Measurements from ENCODE around the gene ACTL10.

Gene ACTL10

DNA sequence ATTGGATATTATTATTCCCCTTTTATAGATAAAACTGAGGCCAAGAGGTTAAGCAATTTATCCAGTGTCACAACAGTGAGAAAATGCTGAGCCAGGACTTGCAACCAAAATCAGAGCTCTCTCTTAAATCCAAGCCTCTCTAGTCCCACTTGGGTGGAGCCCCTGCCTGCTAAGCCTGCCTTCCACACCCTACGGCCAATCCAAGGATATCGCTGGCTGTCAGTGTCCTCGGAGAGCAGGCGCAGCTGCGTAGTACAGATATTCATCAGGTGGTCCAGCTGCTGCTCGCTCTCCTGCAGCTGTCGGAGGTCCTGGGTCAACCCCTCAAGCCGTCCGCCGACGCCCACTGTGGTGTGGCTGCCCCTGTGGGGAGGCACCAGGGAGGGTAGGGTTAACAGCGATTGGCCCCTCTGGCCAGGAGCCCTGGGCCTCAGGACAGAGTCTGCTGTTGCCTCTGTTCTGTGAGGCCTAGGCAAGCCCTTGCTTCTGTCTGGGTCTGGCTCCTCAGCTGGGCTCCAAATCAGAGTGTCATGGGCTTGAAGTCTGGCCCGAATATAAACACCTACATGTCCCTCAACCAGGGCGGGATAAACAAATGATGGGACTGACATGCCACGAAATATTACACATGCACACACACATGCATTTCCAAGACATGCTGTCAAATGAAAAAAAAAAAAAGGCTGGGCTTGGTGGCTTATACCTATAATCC lies 11.4 kb downstream of the ACTL10 start:
- DNase-seq (ENCODE audit: low spot score), result no peak

DNA sequence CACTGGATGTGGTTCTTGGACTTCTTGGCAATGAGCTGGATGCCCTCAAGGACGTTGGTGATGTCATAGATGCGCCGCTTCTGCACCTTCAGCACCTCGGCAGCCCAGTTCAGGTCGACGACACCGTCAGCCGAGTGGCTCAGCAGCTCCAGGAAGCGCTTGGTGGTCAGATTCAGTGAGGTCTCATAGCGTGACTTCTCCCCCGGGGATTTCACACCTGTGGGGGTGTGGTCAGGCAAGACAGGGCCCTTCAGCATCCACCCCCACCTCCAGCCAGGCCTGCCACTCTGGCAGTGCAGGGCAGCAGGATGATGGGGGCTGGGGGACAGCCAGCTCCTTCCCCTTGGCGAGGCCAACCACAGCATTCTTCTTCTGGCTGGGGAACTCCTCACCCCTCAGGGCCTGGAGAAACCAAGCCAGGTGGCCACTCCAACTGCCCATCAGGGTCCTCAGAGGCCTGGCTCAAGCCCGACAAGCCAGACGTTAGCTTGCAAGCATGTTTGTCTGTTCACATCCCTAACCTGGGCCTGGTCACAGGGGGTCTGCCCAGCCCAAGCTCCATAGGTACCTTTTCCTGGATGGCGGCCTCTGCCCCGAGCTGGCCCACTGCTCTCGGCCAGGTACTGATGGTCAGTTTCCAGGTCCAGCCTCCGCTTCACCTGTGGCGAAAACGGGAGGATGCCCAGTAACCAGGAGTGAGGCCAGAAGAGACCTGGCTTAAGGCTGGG lies 13.2 kb downstream of the ACTL10 start:
- DNase-seq (ENCODE audit: low spot score), result no peak

DNA sequence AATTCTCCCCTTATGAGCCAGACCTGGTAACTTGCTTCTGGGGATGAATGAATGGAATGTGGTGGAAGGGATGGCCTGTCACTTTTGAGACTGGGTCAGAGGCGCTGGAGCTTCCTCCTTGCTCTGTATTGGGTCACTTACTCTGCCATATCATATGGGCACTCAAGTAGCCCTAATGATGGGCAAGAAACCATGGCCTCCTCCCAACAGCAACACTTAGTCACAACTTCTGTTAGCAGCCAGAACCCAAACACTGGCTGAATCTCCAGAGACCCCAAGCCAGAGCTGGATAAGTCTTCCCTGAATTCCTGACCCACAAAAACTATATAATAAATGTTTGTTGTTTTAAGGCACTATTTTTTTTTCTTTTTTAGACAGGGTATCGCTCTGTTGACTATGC lies 13.9 kb downstream of the ACTL10 start:
- DNase-seq (ENCODE audit: low spot score), result no peak

DNA sequence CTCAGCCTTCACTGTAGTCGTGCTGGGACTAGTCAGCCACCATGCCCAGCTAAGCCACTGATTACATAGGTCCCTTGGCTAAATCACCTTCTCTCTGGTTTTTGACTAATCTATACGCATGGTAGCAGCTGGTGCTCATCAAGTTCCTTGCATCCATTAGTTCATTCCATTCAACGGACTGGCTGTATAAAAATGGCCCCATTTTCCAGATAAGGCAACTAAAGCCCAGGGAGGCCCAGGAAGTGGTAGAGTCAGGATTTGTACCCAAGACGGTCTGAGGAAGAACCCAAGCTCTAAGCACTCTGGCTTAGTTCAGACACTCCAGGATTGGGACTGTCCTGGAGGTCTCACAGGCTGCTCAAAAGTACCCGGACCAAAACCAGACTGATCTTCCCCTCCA lies 14.5 kb downstream of the ACTL10 start:
- DNase-seq (ENCODE audit: low spot score), result no peak

DNA sequence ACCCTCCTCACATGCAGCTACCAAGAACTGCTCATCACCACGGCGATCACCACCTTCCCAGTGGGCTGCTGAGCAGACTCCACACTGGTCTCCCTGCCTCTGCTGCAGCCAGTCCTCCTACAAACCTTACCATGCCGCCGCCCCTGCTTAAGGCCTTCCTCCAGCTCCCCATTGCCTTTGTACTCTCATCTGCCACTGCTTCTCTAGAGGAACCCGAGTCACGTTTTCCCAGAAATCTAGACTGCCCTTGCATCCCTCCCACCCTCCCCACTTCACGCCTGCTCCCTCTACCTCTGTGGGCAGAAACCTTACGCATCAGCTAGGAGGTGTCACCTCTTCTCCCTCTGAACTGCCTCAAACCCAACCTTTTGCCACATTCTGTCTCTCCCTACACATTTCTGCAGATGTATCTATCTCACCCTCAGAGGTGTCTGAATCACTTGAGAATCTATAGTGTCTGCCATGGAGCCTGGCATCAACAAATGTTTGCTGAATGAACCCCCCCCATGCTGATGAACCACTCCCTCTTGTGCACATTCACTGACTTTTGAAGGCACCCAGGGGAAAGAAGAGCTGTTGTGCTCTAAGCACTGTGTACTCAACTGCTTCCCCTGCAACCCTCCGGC lies 15.1 kb downstream of the ACTL10 start:
- no peak for DNase-seq (ENCODE audit: low spot score)

DNA sequence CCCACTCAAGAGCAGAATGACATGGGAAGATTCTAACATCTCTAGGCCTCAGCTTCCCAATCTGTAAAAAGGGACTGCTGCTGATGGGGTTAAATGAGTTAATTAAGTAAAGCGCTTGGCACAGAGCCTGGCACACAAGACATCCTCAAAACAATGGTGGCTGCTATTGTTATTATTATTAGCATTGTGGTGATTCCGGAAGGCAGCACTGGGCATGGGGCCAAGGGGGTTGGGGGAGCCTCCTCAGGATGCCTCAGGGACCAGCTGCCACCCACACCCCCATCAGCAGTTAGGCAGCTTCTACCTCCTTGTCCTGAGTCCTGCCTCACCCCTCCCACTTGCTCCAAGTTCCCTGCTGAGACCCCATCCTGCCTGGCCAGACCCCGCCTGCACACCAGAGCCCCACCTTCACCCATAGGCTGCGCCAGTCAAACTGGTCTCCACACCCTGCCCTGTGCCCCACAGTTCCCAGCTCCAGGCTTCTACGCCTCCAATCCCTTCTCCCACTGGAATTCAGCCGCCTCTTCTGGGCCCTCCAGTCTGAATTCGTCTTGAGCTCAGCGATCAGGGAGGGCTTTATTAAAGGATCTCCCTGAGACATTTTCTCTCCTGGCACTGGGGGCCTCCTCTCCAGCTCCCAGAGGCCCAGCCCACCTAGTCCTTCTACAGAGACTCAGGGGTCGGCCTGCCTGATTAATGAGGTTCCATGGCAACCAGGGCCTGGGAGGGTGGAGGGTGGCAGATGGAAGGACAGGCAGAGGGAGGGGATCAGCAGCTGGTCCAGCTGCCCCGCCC lies 18.0 kb downstream of the ACTL10 start:
- peak; percentile 49 for DNase-seq (ENCODE audit: low spot score)

DNA sequence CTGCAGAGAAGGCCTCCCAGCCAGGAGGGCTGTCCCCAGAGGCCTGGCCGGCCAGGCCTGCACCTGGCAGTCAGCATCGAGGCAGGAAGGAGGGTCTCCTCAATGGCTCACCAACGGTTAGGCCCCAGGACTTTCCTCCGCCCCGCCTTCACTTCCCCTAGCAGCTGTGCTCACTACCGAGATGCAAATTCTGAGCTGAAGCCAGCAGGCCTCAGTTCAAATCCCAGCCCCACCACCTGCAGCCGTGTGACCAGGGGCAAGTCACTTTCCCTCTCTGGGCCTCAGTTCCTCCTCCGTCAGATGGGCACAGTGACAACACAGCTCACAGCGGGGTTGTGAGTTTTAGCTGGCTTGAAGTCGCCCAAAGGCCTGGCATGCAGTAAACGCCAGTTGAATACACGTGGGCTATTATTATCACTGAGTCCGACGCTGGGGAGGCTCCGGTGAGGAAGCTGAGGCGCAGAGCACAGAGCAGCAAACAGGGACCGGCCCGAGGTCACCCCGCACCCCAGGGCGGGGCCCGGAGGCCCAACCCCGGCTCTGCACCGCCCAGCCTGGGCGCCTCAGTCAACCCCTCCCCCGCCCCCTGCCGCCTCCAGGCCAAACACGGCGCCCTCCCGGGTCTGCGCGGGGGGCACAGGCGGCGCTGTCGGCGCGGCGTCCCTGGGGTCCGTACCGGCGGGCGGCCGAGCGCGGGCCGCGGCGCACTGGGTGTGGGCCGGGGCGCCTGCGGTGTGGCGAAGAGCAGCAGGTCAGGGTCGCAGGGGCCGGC lies 18.8 kb downstream of the ACTL10 start:
- no peak for DNase-seq (ENCODE audit: low spot score)

DNA sequence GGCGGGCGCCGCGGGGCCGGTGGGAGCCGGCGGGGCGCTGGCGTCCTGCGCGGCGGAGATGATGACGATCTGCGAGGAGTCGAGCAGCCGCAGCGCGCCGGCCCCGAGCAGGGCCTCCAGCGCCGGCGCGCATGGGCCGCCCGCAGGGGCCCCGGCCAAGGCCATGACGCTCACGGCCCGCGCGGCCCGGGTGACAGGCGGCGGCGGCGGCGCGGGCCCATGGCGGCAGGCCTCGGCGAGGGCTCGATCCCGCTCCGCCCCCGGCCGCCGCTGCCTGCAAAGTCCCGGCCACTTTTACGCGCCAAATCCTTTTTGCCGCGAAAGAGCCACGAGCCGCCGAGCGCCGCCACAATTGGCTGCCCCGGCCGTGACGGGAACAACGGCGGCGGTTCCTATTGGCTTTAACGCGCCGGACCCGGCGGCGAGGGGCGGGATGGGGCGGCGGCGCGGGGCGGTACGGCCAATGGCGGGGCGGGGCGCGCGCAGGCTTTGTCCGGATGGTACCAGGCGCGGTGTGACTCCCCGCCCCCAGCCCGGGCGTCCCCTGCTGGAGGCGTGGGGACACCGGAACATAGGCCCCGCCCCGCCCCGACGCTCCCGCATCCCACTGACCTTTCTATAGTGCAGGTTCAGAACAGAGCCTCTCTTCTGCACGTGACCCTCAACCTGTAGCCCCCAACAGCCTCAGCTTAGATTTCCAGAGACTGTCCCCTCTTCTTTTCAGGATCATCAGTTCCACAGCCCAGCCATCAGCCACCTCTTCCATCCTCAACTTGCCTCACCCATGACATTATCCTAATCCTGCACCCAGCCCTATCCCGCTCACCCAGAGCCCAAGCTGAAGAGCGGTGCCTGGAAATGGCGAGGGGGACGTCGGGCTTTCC lies 19.6 kb downstream of the ACTL10 start, which contains the start of gene E2F1:
Gene E2F1 (minus strand): TSS at position 286 of the 884 bp plus-strand sequence. CDS start 121 bp downstream, at position 165.
- DNase-seq (ENCODE audit: low spot score), result peak; percentile 84

DNA sequence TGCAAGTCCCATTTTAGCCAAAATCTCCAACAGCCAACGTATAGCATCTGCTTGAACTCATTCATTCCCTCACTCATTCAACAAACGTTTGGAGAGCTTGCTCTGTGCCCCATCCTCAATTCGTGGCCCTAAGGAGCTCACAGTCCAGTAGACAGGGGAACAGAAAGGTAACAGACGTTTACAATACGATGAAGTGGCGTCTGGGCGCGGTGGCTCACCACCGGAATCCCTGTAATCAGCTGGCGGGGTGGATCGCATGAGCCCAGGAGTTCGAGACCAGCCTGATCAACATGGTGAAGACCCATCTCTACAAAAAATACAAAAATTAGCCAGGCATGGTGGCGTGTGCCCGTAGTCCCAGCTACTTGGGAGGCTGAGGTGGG lies 20.2 kb downstream of the ACTL10 start:
- DNase-seq (ENCODE audit: low spot score), result no peak

DNA sequence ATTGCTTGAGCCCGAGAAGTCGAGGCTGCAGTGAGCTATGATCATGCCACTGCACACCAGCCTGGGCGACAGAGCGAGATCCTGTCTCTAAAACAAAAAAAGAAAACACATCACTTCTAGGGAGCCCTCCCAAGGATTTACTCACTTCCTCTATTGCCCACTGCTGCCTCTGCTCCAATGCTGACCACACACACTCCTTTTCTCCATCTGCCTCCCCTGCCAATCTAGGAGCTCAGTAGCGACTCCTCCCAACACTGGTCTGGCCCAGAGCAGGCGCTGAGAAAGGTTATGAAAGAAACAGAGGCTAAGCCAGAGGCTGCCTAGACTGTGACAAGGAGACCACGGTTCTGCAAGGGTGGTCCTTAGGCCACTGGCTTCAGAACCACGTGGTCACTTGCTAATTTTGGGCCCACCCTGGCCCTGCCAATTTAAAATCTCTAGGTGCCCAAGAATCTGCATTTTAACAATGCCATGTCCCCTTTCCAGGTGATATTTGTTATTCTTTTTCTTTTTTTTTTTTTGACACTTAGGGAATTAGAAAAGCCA lies 20.7 kb downstream of the ACTL10 start:
- no peak for DNase-seq (ENCODE audit: low spot score)

DNA sequence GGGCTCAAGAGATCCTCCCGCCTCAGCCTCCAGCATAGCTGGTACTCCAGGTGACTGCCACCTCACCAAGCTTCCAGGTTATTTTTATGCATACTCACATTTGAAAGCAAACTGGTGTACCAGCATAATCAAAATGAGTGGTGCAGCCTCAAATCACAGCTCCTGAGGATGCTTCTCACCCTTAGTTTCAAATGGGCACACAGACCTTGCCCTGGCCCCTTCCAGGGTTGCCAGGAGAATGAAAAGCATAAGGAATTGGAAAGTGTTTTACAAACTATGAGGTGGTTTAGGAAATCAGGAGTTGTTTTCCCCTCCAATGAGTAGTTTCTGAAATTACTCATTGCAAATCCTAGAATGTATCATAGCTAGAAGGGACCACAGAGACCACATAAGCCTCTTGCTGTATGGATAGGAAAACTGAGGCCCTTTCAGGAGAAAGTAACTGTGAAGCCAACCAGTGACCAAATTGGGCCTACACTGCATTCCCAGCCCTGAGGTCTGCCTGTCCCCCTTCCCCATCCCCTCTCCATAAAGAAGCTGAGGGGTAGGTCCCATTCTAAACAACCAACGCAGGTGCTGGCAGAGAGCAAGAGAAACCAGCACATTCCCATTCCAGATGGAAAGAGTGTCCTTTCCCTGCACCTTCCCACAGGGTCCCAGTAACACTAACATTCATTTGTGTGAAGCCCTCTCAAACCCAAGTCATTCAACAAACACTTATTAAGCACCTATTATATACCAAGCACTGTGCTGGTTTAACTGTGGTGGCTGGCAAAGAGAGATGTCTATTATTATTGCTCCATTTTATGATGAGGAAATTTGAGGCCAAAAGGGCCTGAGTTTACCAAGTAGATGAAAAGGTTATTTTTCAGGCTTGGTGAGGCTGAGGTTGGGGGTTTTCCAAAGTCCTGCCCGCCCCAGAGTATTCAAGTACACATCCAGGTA lies 21.5 kb downstream of the ACTL10 start:
- no peak for DNase-seq (ENCODE audit: low spot score)

DNA sequence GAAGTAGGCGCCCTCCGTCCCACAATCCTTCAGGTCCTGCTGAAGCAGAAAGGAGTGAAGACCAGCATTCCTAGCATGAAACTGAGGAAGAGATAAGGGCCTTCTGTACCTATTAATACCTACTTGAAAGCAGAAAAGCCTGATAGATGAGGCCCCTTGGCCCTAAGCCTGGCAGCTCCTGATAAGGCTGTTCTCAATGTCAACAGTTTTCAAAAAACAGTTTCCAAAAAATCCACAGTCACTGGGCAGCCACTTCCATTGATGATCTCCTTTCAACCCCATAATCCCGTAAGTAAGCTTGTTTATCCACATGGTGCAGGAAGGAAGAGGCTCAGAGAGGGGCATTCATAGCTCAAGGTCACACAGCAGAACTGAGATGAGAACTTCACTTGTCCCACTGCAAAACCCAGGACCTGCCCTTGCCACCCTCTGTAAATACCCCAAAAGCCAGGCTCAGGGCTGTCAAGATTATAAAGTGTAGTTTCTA lies 22.2 kb downstream of the ACTL10 start:
- DNase-seq (ENCODE audit: low spot score), result no peak

DNA sequence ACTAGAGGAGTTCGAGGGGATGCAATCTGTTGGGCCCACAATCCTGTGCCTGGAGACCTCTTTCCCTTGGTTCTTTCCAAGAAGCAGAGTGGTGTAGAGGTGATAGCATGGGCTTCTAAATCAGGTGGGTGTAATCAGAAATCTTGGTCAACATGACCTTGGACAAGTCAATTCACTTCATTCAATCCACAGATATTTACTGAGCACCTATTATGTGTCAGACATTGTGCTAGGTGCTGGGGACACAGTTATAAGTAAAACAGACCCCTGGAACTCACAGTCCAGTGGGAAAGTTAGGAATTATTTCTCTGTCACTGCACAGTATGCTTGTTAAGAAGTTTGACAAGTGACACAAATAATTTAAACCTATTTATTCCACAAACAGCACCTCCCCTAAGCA lies 22.8 kb downstream of the ACTL10 start:
- no peak for DNase-seq (ENCODE audit: low spot score)

DNA sequence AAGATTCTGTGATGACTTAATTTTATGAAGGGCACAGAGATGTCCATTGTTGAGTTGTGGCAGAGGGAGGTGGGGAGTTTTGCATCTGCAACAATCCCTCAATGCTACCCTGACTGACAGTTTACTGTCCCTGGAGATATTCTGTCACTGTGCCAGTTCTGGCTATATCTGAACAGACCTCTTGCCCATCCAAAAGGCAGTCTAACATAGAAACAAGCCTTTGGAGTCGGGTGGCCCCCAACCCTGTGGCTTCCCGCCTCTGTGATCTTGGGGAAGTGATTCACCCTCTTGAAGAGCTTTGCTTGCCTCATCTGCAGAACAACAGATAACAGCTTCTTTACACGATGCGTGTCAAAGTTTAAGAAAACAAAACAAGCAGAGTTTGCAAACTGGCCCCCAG lies 23.2 kb downstream of the ACTL10 start:
- DNase-seq (ENCODE audit: low spot score), result peak; percentile 36

DNA sequence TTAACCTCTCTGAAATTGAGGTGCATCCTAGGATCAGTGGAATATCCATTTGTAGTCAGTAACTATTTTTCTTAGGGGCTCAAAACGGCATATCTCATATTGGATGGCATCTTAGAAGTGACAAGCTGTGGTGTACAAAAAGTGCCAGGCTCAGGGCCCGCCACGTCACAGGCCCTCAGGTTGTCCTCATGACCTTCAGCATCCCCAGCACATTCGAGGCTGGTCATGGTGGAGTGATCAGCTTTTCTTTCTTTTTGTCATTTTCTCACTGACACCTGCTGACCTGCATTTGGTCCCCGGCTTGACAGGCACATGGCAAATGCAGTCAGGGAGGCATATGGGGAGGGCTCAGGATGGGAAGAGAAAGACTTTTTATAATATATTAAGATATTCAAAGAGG lies 26.5 kb downstream of the ACTL10 start:
- no peak for DNase-seq (ENCODE audit: low spot score)

DNA sequence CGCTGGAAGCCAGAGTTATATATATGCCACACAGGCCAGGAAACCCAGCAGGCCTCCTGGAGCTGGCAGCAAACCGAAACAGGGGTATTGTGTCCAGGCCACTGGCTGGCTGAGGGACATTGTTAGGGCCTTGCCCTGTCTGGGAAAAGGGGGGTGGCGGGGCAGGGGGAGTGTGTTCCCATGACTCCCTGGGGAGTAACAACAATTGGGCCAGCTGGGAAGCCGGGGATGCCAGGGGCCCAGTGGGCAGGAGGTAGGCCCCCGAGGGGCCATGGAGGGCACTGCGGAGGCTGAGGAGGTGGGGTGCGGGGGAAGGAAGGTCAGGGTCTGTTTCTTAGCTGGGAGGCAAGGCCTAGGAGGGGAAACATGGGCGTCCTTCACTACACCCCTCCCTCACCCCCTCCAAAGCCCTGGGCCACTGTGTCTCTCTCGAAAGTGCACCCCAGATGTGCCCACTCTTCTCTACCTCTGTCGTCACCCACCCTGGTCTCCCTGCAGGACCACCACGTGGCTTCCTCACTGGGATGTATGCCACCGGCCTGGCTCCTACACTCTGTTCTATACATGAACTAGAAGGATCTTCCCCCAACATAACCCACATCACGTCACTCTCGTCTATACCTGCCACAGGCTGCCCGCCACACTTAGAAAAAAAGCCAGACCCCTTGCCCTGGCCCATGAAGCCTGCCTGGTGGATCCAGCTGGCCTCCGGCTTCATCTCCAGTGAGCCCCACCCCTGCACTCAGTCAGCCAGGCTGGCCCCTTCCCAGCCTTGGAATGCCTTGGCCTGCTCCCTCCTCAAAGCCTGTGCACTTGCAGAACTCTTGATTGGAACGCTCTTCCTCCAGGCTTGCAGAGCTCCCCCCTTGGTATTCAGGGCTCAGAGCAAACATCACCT lies 27.2 kb downstream of the ACTL10 start:
- no peak for DNase-seq (ENCODE audit: low spot score)

DNA sequence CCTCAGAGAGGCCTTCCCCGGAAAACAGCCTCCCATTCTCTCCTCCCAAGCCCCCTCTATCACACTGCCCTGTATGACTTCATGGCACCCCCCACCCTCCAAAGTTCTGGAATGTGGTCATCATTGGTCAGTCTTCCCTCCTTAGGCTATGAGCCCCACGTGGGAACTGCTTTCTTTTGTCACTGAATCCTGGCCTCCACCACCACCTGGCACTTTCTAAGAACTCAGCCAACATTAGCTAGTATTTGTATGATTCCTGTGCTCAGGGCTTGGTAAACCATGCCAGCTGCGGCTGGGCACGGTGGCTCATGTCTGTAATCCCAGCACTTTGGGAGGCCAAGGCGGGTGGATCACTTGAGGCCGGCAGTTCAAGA lies 27.9 kb downstream of the ACTL10 start:
- no peak for DNase-seq (ENCODE audit: low spot score)

DNA sequence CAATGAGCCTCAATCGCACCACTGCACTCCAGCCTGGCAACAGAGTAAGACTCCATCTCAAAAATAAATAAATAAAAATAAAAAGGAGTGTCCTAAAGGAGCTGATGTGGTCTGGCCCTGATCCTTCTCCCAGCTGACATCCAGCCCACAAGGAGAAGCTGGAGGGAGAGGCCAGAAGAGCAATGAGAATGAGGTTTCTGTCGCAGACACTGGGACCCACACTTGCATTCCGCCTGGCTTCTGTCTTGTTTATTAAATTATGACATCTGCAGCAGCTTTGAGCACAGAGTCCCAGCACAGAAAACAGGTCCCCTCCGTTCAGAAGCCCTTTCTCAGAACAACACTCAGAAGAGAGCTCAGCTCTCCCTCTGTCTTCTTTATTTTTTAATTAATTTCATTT lies 29.7 kb downstream of the ACTL10 start:
- DNase-seq (ENCODE audit: low spot score), result no peak

Data from kidney capillary endothelial cell (primary cell).